Measurements from ENCODE around the gene TSEN34.
"Not testable (repeated sequence)": the region's sequence is repeated elsewhere in the genome, so short reads cannot be mapped to it uniquely, and the experiment has no call there.

The TSEN34 gene

DNA sequence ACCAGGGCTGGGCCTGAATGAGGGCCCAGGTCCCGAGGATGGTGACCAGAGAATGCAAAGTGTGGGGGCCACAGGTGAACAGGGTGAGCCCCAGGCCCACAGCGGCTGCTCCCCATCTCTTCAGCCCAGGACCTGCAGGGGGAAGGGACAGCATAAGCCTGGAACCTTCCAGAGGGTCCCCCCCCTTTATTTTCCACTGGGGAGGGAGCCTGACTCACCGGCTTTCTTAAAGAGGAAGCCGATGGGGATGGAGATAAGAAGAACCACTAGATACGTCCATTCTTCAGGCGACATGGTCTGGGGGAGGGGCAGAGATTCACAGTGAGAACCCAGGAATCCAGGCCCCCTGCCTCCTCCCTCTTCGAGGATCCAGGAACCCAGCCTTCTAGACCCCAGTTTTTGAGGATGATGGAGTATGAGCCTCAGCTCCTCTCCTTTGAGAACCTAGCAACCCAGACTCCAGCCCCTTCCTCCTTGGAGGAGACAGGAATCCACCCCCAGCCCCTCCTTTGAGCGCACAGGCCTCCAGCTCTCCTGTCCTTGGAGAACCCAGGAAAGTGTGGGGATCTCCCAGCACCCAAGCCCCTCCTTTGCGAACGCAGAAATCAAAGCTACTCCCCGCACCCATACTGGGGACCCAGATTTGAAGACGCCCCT is 2.8 kb upstream of the TSEN34 start:
- DNase-seq (ENCODE audit: low read depth), result no peak

- DNase-seq (ENCODE audit: low read depth), result no peak
Measured at GRCh38 chr19:54189145-54189734, 1.9 kb upstream of the TSEN34 start, which contains the start of gene MBOAT7. MBOAT7 (minus strand) TSS chr19:54189580; CDS start chr19:54188508, 1,072 bp downstream.

DNA sequence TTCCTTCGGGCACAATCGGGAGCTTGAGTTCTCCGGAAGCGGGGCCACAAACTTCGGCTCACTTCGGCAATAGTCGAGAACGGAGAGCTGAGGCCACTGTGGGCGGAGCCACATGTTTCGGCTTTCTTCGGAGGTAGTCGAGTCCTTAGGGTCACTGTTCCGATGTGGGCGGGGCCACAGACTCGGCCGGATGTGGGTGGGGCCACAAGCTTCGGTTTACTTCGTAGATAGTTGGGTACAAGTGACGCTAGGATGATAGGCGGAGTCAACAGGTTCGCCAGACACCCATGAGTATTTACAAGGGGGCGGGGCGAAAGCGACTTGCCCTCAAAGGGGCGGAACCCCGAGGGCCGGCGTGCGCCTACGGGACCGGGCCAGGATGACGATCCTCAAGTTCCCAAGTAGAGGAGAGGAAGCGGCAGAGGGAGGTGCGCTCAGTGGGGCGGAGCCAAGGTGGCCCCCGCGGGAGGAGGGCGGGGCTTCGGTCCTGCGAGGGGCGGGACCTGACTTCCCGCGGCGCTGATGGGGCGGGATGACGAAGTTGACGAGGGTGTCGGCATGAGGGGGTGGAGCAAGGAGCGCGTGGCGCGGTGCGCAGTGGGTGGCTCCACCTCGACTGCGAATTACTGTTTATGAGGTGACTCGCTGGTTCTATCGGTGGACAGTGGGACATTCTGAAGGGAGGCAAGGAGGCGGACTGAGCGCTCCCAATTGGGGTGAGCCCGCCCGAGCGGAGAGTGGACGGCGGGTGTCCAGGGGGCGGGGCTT is 1.2 kb upstream of the TSEN34 start:
- DNase-seq (ENCODE audit: low read depth), result peak; percentile 100

GRCh38 chr19:54190503-54191010 is 551 bp upstream of the TSEN34 start:
- peak; percentile 100 for DNase-seq (ENCODE audit: low read depth)

DNA sequence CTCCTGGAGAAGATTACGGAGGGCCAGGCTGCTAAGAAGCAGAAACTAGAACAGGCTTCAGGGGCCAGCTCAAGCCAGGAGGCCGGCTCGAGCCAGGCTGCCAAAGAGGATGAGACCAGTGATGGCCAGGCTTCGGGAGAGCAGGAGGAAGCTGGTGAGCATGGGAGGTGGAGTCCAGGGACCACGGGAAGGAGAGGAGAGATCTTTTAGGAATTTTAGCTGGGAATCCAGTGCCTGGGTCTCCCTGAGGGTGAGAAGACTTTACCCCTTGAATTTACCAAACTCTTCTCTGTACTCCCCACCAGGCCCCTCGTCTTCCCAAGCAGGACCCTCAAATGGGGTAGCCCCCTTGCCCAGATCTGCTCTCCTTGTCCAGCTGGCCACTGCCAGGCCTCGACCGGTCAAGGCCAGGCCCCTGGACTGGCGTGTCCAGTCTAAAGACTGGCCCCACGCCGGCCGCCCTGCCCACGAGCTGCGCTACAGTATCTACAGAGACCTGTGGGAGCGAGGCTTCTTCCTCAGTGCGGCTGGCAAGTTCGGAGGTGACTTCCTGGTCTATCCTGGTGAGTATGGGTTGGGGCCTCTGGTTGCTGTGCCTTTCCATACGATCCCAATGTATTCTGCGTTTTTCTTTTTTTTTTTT is 824 bp downstream of the TSEN34 start:
- no peak for DNase-seq (ENCODE audit: low read depth)

DNA sequence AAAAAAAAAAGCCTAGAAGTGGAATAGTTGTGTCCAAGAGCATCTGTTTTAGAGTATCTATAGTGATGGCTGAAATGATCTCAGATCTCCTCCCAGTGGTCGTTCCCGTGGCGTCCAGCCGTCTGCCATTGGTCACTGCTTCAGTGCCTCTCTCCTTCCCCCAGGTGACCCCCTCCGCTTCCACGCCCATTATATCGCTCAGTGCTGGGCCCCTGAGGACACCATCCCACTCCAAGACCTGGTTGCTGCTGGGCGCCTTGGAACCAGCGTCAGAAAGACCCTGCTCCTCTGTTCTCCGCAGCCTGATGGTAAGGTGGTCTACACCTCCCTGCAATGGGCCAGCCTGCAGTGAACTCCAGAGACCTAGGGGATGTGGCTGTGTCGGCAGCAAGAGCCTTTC is 1.9 kb downstream of the TSEN34 start:
- DNase-seq (ENCODE audit: low read depth), result no peak

- not testable (repeated sequence) for DNase-seq (ENCODE audit: low read depth)
Measured at GRCh38 chr19:54194463-54194862, 3.4 kb downstream of the TSEN34 start.

GRCh38 chr19:54196536-54196935 is 5.4 kb downstream of the TSEN34 start:
- no peak for DNase-seq (ENCODE audit: low read depth)

- no peak for DNase-seq (ENCODE audit: low read depth)
Measured at GRCh38 chr19:54197121-54197520, 6.0 kb downstream of the TSEN34 start.

- DNase-seq (ENCODE audit: low read depth), result no peak
Measured at GRCh38 chr19:54199401-54199800, 8.3 kb downstream of the TSEN34 start.

GRCh38 chr19:54201172-54201701 is 10.1 kb downstream of the TSEN34 start:
- no peak for DNase-seq (ENCODE audit: low read depth)

- DNase-seq (ENCODE audit: low read depth), result no peak
Measured at GRCh38 chr19:54201980-54202379, 10.9 kb downstream of the TSEN34 start.

DNA sequence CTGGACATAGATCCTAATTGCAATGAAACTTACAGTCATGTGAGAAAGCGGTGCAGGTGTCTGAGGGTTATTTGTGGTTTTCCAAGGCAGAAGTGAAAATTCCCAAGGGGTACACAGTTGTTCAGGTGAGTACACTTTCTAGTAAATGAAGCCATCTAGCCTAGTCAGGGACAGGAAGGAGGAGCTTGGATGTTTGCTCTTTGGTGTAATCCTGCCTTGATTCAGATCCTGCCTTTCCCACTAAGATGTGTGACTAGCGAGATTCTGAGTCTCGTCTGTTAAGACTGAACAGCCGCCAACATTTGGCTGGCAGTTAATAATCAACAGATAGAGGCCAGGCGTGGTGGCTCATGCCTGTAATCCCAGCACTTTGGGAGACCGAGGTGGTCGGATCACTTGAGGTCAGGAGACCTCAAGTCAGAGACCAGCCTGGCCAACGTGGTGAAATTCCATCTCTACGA is 12.1 kb downstream of the TSEN34 start:
- no peak for DNase-seq (ENCODE audit: low read depth)

DNA sequence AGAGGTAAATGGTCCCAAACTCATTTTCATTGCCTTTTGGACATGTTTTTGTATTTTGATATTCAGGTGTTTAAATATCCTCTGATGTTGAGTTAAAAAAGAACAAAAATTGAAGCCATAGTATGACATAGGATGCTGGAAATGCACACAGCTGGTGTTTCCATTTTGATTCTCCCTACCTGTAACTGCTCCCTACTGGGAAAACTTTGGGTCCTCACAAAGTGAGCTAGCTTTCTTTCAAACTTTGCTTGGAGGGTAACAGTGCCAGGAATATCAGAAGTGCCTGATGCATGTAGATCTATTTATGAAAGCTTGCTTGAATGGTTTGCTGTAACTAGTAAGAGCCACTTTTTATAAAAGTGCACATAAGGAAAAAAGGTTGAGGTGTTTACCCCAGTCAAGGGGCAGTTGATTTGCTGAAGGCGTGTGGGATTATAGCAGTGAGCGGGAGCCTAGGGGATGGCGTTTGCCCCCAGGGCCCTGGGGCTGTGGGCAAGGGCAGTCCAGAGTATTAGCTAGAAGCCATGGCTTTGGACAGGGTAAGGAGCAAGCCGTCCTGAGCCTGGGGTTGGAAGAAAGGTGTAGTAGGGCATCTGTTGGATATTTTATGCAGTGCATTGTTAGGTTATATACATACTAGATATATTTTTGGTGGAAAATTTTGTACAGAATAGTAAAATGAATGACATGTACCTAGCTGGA is 13.8 kb downstream of the TSEN34 start:
- no peak for DNase-seq (ENCODE audit: low read depth)

GRCh38 chr19:54206030-54206830 is 15.1 kb downstream of the TSEN34 start:
- DNase-seq (ENCODE audit: low read depth), result no peak

DNA sequence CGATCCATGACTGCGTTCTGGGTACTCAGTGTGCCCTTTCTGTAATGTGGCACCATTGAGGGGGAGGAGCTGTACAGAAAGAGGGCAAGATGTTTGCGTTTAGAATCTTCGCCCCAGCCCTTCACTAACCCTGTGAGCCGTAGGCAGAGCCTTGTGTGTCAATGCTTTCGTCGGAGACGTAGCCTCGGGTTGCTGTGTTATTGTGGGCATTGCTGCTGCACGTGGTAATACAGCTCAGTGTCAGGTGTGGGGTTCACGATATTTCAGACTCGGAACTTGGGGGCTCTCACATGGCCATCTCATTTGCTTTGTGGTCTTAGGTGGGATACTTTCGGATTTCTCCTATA is 15.7 kb downstream of the TSEN34 start:
- no peak for DNase-seq (ENCODE audit: low read depth)

DNA sequence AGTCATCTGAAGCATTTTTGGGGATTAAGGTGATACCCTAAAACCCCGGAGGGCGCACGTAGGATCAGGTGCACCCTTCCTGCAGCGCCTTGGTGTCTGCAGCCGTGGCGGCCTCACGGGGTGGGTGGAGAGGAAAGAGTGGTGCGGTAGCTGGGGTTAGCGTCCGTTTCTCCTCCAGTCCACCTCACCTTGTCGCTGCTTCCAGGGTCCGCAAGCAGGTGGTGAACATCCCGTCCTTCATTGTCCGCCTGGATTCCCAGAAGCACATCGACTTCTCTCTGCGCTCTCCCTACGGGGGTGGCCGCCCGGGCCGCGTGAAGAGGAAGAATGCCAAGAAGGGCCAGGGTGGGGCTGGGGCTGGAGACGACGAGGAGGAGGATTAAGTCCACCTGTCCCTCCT is 16.1 kb downstream of the TSEN34 start:
- not testable (repeated sequence) for DNase-seq (ENCODE audit: low read depth)

- no peak for DNase-seq (ENCODE audit: low read depth)
Measured at GRCh38 chr19:54207676-54207982, 16.5 kb downstream of the TSEN34 start.

GRCh38 chr19:54207983-54208783 is 17.1 kb downstream of the TSEN34 start:
- DNase-seq (ENCODE audit: low read depth), result no peak

DNA sequence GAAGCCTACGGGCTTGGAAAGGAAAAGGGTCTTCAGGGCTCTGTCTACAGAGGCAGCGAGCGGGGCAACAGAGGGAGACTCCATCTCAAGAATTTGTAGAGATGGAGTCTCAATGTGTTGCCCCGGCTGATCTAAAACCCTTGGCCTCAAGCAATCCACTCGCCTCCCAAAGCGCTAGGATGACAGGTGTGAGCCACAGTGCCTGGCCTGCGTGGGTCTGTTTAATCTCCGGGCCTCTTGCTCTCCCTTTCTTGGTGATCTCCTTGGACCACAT is 17.6 kb downstream of the TSEN34 start:
- DNase-seq (ENCODE audit: low read depth), result no peak

All from GM04504 (cell line).